Jurkat, Clone E6-1 (cell line): ENCODE data around the gene ZNF592. TPM values are rescaled to one million over a fixed set of nuclear protein-coding genes. Genes with fewer than 3 reads are reported as not detected.
"Not testable (repeated sequence)": the region's sequence is repeated elsewhere in the genome, so short reads cannot be mapped to it uniquely, and the experiment has no call there.

Experiments
- DNase-seq: peaks from one replicate; pipeline ENCODE4 v3.0.0-alpha.2; 2011; ENCODE audit warnings: low read depth, low spot score
- H3K4me3 ChIP-seq: 2 replicates; pipeline ENCODE4 v1.5.1; 2011; ENCODE audit warnings: mild to moderate bottlenecking, low read length, control low read depth, moderate library complexity
- polyA plus RNA-seq: library from polyadenylated mRNA; unstranded; fragments of >200 nt; gene quantifications from one replicate; pipeline ENCODE4 v1.2.1, GENCODE V29; 2012; ENCODE audit warnings: missing spikeins; ENCODE audit not compliant: insufficient read length, insufficient read depth

The ZNF592 gene, protein sequence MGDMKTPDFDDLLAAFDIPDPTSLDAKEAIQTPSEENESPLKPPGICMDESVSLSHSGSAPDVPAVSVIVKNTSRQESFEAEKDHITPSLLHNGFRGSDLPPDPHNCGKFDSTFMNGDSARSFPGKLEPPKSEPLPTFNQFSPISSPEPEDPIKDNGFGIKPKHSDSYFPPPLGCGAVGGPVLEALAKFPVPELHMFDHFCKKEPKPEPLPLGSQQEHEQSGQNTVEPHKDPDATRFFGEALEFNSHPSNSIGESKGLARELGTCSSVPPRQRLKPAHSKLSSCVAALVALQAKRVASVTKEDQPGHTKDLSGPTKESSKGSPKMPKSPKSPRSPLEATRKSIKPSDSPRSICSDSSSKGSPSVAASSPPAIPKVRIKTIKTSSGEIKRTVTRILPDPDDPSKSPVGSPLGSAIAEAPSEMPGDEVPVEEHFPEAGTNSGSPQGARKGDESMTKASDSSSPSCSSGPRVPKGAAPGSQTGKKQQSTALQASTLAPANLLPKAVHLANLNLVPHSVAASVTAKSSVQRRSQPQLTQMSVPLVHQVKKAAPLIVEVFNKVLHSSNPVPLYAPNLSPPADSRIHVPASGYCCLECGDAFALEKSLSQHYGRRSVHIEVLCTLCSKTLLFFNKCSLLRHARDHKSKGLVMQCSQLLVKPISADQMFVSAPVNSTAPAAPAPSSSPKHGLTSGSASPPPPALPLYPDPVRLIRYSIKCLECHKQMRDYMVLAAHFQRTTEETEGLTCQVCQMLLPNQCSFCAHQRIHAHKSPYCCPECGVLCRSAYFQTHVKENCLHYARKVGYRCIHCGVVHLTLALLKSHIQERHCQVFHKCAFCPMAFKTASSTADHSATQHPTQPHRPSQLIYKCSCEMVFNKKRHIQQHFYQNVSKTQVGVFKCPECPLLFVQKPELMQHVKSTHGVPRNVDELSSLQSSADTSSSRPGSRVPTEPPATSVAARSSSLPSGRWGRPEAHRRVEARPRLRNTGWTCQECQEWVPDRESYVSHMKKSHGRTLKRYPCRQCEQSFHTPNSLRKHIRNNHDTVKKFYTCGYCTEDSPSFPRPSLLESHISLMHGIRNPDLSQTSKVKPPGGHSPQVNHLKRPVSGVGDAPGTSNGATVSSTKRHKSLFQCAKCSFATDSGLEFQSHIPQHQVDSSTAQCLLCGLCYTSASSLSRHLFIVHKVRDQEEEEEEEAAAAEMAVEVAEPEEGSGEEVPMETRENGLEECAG (N-terminal part only)
- 19.8 TPM for polyA plus RNA-seq

DNA sequence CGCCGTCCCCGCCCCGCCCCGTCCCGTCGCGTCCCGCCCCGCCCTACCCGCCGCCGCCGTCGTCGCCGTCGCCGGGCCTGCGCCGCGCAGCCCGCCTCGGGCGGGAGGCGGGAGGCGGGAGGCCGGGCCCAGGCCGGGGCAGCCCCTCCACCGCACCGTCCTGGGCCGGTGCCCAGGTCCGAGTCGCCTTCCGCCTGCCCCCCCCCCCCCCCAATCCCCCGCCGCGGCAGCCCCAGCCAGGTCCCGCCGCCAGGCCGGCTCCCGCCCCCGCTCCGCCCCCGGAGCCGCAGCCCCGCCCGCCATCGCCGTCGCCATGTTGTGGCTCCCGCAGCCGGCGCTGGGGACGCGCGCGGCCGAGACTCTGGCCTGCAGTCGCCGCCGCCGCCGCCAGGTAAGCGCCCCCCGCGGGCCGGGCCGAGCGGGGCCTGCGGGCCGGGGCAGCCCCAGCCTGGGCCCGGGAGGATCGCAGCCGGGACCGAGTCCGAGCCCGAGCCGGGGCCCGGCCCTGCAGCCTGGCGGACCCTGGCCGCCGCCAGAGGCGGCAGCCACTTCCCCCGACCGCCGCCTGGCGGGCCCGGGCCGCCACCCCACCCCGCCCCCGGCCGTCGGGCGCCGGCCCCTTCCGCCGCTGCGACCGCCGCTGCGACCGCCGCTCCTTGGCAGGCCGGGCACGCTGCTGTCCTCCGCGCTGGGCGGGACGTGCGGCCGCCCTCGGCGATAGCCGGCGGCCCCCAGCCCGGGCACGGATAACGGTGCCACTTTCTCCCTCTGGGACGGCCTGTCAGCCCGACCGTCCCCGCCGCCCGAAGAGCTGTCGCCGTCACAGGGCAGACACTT, at the start of gene ZNF592:
TSS of gene ZNF592 (plus strand) at position 319 of the 837 bp plus-strand sequence. CDS start 34,084 bp downstream, outside the sequence.
- no peak for DNase-seq
- peak within 1 kb of the TSS; percentile 74 for H3K4me3 ChIP-seq

DNA sequence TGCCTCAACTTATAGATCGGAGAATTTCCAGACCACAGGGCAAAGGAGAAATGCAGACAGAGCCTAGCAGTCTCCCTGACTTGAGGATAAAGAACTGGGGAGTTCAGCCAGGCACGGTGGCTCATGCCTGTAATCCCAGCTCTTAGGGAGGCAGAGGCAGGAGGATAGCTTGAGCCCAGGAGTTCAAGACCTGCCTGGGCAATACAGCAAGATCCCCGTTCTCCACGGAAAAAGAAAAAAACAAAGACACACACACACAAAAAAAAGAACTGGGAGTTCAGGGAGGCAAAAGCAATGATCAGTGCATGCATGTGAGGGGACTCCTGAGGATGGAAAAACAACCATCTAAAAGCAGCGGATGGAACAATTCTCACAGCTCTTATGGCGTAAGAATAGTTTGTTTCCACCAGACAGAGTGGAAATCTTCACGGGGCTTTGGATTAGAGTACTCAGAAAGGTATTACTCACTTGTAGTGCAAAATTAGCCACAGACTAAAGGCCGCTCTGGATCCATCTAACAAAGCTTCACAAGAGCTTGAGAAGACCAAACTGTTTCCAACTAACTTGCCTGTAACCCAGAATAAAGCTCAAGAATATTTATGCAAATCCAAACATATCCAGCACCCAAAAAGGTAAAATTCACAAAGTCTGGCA, 48.7 kb upstream of the ZNF592 start:
- H3K4me3 ChIP-seq = no peak overlapping the region
- DNase-seq = no peak

- no peak for DNase-seq
- H3K4me3 ChIP-seq = no peak overlapping the region
These were observed 45.4 kb upstream of the ZNF592 start for GRCh38 chr15:84702961-84703482.

GRCh38 chr15:84703808-84704207, 44.6 kb upstream of the ZNF592 start:
- no peak for DNase-seq
- no peak overlapping the region for H3K4me3 ChIP-seq

- no peak for DNase-seq
- no peak overlapping the region for H3K4me3 ChIP-seq
These were observed 34.0 kb upstream of the ZNF592 start for GRCh38 chr15:84714372-84714771.

GRCh38 chr15:84714821-84715220, 33.6 kb upstream of the ZNF592 start:
- no peak for DNase-seq
- H3K4me3 ChIP-seq = peak overlapping the region; percentile 98

DNA sequence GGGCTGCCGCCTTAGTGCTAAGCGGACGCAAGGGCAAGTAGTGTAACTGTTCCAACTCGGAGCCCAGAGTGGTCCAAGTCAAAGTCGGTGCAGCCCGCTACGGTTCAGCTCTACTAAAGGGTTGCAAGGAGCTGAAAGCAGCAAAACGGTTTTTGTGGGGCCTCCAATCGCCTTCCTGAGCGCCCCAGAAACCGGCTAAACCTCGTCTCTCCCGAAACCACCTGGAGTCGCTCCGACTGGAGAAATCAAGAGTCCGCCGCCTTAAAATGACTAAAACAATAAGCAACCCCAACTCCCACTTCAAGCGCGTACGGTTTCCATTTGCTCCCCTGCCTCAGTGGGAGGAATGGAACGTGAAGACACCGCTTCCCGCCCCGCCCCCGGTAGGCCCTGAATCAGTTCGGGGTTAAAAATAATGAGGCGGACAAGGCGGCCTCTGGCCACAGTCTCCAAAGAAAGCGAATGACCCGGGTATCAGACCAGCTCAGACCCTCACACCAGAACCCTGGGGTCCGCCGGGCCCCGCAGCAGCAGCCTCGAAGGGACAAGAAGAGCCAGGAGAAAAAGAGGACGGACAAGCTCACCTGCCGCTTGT, 32.9 kb upstream of the ZNF592 start:
- H3K4me3 ChIP-seq = peak overlapping the region; percentile 98
- no peak for DNase-seq

DNA sequence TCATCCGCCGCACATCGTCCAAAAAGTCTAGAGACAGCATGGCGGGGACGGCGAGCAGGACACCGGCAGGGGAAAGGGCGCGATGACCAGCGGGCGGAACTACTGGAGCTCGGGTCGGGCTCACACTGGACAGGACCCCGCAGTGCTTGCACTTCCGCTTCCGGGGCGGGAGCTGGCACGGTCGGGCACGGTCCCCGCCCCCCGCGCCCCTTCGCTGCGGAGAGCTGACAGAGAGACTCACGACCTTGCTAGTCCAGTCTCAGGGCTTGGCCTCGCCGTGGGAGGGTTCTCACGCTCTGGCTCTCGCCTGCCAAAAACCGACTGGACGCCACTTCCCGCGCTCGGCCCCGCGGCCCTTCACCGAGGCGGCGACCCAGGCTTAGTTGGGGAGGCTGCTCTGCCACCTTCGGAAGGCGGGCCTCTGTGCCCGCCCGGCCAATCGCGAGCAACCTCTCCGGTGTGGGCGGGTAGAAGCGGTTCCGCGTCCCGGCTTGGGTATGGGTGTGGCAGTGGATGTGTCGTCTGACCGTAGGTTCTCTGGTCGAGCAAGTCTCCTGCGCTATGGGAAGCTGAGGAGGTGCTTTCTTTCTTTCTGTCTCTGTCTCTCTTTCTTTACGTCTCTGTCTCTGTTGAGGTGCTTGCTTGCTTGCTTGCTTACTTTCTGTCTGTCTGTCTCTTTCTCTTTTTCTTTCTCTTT, 32.2 kb upstream of the ZNF592 start, which contains the start of gene SEC11A:
TSS of gene SEC11A (minus strand) at position 104 of the 697 bp plus-strand sequence. CDS start at position 40, 64 bp downstream.
- H3K4me3 ChIP-seq = peak within 1 kb of the TSS; percentile 98
- DNase-seq = peak; percentile 82

DNA sequence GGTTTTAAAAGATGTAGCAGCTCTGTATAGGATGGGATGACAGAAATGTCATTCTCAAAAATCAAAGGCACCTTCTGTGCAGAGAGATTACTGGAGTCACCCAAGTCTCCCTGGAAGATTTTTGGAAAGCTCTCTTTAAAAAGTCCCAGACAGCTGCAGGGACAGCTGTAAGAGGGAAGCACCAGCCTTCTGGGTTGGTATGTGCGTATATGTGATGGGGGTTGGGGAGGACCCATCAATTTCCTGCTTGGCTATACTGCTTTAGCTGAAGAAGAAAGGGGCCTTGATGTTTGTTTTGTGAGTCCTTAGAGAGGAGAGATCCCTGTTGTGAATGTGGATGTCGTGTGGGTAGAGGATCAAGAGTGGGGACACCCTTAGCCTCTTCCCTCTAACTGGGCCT, 27.0 kb upstream of the ZNF592 start:
- DNase-seq = peak; percentile 51
- no peak overlapping the region for H3K4me3 ChIP-seq

DNA sequence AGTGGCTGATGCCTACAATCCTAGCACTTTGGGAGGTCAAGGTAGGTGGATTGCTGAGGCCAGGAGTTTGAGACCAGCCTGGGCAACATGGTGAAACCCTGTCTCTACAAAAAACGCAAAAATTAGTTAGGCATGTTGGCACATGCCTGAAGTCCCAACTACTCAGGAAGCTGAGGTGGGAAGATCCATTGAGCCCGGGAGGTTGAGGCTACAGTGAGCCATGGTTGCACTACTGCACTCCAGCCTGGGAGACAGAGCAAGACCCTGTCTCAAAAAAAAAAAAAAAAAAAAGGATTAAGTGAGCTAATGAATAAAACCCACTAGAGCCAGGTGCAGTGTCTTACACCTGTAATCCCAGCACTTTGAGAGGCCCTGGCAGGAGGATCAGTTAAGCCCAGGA, 25.8 kb upstream of the ZNF592 start:
- H3K4me3 ChIP-seq = no peak overlapping the region
- no peak for DNase-seq

DNA sequence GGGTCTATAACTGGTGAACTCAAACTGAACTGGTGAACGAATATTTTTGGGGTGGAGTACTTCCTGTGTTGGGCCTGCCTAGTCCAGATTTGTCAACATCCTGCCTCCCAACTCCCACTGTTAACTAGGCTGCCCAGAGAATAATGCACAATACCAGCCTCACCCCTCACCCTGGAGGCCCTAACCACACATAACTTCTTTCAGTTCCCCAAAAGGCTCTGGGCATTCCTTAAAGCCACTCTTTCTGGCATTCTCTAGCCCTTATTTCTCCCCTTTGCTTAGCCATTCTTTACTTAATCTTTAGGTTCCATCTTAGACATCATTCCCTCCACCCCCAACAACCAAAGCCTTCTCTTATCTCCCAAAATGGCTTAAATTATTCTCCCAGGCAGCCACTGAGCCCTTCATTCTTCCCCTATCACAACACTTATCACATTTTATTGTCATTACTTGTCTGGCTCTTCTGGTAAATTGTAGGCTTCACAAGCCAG, 23.3 kb upstream of the ZNF592 start:
- H3K4me3 ChIP-seq = no peak overlapping the region
- peak; percentile 24 for DNase-seq

- H3K4me3 ChIP-seq = no peak overlapping the region
These were observed 21.0 kb upstream of the ZNF592 start for GRCh38 chr15:84727429-84727828.

DNA sequence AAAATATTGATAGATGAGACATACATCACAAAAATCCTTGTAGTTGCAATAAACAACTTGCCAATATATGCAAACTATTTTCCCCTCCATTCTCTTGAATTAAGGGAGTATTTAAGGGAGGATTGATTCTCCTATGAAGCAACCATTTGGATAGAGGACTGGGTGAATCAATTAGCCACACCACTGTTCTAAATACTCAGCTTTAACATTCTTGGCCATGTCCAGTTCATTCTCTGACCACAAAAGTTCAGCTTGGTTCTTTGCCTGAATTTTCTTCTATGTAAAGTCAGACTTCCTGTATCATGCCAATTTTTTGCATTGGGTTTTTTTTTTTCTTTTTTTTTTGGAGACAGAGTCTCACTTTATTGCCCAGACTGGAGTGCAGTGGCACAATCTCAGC, 16.6 kb upstream of the ZNF592 start:
- no peak for DNase-seq
- H3K4me3 ChIP-seq = no peak overlapping the region

More at GRCh38 chr15:84727429-84727828, 21.0 kb upstream of the ZNF592 start:
- DNase-seq = no peak

- peak overlapping the region; percentile 42 for H3K4me3 ChIP-seq
- peak; percentile 96 for DNase-seq
These were observed 13.5 kb upstream of the ZNF592 start for GRCh38 chr15:84734794-84735479.

GRCh38 chr15:84735480-84736061, 12.8 kb upstream of the ZNF592 start:
- peak overlapping the region; percentile 42 for H3K4me3 ChIP-seq
- not testable (repeated sequence) for DNase-seq

DNA sequence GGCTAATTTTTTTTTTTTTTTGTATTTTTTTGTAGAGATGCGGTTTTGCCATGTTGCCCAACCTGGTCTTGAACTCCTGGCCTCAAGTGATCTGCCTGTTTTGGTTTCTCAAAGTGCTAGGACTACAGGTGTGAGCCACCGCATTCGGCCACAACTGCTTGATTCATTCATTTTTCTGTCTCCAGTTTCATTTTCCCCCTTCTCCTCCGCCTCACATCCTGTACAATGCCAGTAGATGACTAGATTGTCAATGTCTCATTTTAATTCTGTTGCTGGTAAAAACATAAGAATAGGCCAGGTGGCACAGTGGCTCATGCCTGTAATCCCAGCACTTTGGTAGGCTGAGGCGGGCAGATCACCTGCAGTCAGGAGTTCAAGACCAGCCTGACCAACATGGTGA, 12.0 kb upstream of the ZNF592 start:
- DNase-seq = peak; percentile 97
- no peak overlapping the region for H3K4me3 ChIP-seq
